ENCODE data around the gene SYNE2.
"Not testable (repeated sequence)": the region's sequence is repeated elsewhere in the genome, so short reads cannot be mapped to it uniquely, and the experiment has no call there.

DNA sequence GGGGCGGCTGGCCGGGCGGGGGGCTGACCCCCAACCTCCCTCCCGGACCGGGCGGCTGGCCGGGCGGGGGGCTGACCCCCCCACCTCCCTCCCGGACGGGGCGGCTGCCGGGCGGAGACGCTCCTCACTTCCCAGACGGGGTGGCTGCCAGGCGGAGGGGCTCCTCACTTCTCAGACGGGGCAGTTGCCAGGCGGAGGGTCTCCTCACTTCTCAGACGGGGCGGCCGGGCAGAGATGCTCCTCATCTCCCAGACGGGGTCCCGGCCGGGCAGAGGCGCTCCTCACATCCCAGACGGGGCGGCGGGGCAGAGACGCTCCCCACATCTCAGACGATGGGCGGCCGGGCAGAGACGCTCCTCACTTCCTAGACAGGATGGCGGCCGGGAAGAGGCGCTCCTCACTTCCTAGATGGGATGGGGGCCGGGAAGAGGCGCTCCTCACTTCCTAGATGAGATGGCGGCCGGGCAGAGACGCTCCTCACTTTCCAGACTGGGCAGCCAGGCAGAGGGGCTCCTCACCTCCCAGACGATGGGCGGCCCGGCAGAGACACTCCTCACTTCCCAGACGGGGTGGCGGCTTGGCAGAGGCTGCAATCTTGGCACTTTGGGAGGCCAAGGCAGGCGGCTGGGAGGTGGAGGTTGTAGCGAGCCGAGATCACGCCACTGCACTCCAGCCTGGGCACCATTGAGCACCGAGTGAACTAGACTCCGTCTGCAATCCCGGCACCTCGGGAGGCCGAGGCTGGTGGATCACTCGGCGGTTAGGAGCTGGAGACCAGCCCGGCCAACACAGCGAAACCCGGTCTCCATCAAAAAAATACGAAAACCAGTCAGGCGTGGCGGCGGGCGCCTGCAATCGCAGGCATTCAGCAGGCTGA, 185.3 kb downstream of the SYNE2 start:
- TF ChIP-seq, protein P1, sequence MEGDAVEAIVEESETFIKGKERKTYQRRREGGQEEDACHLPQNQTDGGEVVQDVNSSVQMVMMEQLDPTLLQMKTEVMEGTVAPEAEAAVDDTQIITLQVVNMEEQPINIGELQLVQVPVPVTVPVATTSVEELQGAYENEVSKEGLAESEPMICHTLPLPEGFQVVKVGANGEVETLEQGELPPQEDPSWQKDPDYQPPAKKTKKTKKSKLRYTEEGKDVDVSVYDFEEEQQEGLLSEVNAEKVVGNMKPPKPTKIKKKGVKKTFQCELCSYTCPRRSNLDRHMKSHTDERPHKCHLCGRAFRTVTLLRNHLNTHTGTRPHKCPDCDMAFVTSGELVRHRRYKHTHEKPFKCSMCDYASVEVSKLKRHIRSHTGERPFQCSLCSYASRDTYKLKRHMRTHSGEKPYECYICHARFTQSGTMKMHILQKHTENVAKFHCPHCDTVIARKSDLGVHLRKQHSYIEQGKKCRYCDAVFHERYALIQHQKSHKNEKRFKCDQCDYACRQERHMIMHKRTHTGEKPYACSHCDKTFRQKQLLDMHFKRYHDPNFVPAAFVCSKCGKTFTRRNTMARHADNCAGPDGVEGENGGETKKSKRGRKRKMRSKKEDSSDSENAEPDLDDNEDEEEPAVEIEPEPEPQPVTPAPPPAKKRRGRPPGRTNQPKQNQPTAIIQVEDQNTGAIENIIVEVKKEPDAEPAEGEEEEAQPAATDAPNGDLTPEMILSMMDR (IDR thresholded peaks at IDR 0.05): not testable (repeated sequence)
- not testable (repeated sequence) for TF ChIP-seq POLR2AphosphoS5, POLR2A (IDR thresholded peaks at IDR 0.05)

All from gastroesophageal sphincter (tissue), 3 donors.